WERI-Rb-1 (cell line): ENCODE data around the gene PKNOX2.

ENCODE experiments used
- DNase-seq: peaks from one replicate; pipeline ENCODE4 v3.0.0-alpha.2; 2020
- H3K27ac ChIP-seq: fragments of 250-450 bp; sonication (Bioruptor Pico); 2 replicates; pipeline ENCODE4 v1.5.1; 2020; ENCODE audit warnings: mild to moderate bottlenecking, moderate library complexity
- H3K27me3 ChIP-seq: fragments of 250-450 bp; sonication (Bioruptor Pico); 2 replicates; pipeline ENCODE4 v1.5.1; 2021; ENCODE audit warnings: mild to moderate bottlenecking, low read depth, moderate library complexity; ENCODE audit not compliant: insufficient read depth, severe bottlenecking
- H3K36me3 ChIP-seq: fragments of 250-450 bp; sonication (Bioruptor Pico); 2 replicates; pipeline ENCODE4 v1.5.1; 2020; ENCODE audit warnings: mild to moderate bottlenecking, moderate library complexity
- H3K4me3 ChIP-seq: 2 replicates; pipeline ENCODE4 v1.5.1; 2011; ENCODE audit warnings: low read depth, mild to moderate bottlenecking, control low read depth, low read length
- H3K9me3 ChIP-seq: fragments of 250-450 bp; sonication (Bioruptor Pico); 2 replicates; pipeline ENCODE4 v1.5.1; 2021; ENCODE audit warnings: mild to moderate bottlenecking, moderate library complexity; ENCODE audit not compliant: severe bottlenecking
- CTCF ChIP-seq: IDR thresholded peaks from 2 replicates; pipeline ENCODE4 v1.5.1; 2011; ENCODE audit warnings: low read depth, mild to moderate bottlenecking, control low read depth, inconsistent platforms, low read length

The PKNOX2 gene

GRCh38 chr11:125335106-125335505 lies 170.6 kb downstream of the PKNOX2 start:
- no peaks in the 10 kb centered on the region for H3K27me3 ChIP-seq
- no peaks in the 10 kb centered on the region for H3K9me3 ChIP-seq
- no peaks in the 10 kb centered on the region for H3K36me3 ChIP-seq
- no peak for TF ChIP-seq CTCF
- no peak overlapping the region for H3K4me3 ChIP-seq
- H3K27ac ChIP-seq, result no peak overlapping the region
- DNase-seq, result no peak

DNA sequence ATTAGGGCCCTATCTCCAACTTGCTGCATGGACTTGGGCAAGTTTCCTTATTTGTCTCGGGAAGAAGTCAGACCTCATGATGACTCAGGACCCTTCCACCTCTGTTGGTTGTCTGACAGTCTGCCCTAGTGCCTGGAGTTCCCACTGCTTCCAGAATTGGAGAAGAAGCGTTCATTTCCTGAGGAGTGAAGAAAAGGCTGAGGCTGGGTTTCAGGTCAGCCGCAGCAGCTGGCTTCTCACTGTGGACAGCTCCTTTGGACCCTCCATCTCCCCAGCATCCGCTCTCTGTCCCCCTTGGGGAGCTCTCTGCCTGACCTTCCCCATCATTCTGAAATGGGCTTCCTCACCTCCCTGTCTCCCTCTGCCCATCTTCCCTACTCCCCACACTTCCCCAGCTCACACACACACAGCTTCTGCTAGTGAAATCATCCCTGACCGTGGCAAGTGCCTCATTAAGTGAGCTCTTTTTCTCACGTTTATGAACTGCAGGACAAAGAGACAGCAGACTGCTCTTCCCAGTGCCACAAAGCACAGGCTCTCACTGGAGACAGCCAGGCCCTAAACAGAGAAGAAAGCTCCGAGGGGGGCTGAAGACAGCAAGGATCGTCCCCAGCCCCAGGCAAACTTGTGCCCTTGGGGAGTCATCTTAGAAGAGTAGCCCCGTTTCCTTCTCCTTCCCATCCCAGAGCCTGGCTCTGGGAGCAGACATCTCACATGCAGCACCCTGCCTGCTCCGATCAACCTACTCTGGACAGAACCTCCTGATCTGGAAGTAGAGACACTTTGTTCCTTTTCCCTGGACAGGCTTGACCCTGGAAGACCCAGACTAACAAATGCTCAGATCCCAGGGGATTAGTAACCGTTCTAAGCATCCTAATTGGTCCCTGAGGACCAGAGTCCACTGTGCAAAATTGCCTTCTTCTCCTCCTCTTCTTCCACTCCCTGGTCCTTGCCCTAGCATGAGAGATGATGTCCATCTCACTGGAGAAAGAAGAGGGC lies 173.6 kb downstream of the PKNOX2 start:
- no peak overlapping the region for H3K4me3 ChIP-seq
- TF ChIP-seq CTCF, result no peak
- no peaks in the 10 kb centered on the region for H3K27me3 ChIP-seq
- H3K27ac ChIP-seq, result no peak overlapping the region
- no peaks in the 10 kb centered on the region for H3K9me3 ChIP-seq
- DNase-seq, result peak; percentile 33
- no peaks in the 10 kb centered on the region for H3K36me3 ChIP-seq

- no peak for TF ChIP-seq CTCF
- no peaks in the 10 kb centered on the region for H3K9me3 ChIP-seq
- H3K36me3 ChIP-seq, result no peaks in the 10 kb centered on the region
- H3K4me3 ChIP-seq, result no peak overlapping the region
- DNase-seq, result no peak
- H3K27me3 ChIP-seq, result no peaks in the 10 kb centered on the region
- no peak overlapping the region for H3K27ac ChIP-seq
These were observed 174.6 kb downstream of the PKNOX2 start for GRCh38 chr11:125338886-125339811.

- H3K4me3 ChIP-seq, result no peak overlapping the region
- H3K27ac ChIP-seq, result no peak overlapping the region
- DNase-seq, result no peak
- H3K27me3 ChIP-seq, result no peaks in the 10 kb centered on the region
- H3K36me3 ChIP-seq, result no peaks in the 10 kb centered on the region
- no peak for TF ChIP-seq CTCF
- H3K9me3 ChIP-seq, result no peaks in the 10 kb centered on the region
These were observed 177.1 kb downstream of the PKNOX2 start for GRCh38 chr11:125341676-125342075.

DNA sequence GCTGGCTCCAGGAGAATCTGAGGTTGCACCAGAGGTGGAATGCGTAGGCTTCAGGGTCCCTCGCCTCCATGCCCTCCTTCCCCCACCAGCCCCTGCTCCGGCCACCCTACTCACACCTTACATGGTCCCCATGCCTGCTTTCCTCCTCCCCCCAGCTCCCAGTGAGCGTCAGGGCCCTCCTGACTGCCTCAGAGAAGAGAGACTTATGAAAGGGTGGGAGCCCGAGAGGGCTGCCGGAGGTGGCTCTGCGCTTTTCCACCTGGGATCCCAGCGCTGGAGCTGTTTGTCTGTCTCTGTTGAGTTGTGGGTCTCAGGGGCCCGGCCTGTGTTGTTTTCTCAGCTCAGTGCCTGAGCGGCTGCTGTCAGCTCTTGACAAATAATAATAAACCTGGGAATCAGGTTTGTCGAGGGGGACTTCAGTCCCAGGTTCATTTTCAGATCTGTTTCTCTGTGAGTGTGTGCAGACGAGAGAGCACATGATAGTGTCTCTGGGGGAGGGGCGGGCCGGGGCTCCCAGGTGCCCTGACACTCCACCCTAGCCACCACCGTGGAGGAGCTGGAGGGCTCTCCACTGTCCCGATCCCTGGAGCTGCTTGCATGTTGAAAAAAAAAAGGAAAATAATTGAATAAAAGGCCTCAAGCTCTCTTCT lies 177.9 kb downstream of the PKNOX2 start:
- no peak for TF ChIP-seq CTCF
- Histone ChIP-seq H3K36me3 (no peaks in the 10 kb centered on the region), H3K4me3 (no peak overlapping the region), H3K9me3 (no peaks in the 10 kb centered on the region), H3K27ac (peak overlapping the region; percentile 56), H3K27me3 (no peaks in the 10 kb centered on the region)
- no peak for DNase-seq
